Activated T-cell treated with anti-CD3 and anti-CD28 coated beads for 24 hours (primary cell): ENCODE data around the gene ZDHHC1.

Experiments
- DNase-seq: peaks from one replicate; pipeline ENCODE4 v3.0.0-alpha.2; 2020; ENCODE audit warnings: low read depth

Gene ZDHHC1

GRCh38 chr16:67409631-67410030, 6.6 kb downstream of the ZDHHC1 start:
- no peak for DNase-seq

GRCh38 chr16:67407788-67408452, 8.4 kb downstream of the ZDHHC1 start:
- DNase-seq, result no peak

- no peak for DNase-seq
Measured at GRCh38 chr16:67407176-67407787, 9.0 kb downstream of the ZDHHC1 start.

- DNase-seq, result no peak
Measured at GRCh38 chr16:67406111-67406971, 9.9 kb downstream of the ZDHHC1 start.

- DNase-seq, result no peak
Measured at GRCh38 chr16:67405336-67405735, 10.9 kb downstream of the ZDHHC1 start.

- no peak for DNase-seq
Measured at GRCh38 chr16:67404740-67405226, 11.5 kb downstream of the ZDHHC1 start.

- no peak for DNase-seq
Measured at GRCh38 chr16:67403976-67404555, 12.2 kb downstream of the ZDHHC1 start.

- DNase-seq, result no peak
Measured at GRCh38 chr16:67400901-67401300, 15.4 kb downstream of the ZDHHC1 start.

GRCh38 chr16:67399749-67400704, 16.2 kb downstream of the ZDHHC1 start:
- no peak for DNase-seq

GRCh38 chr16:67399218-67399733, 17.0 kb downstream of the ZDHHC1 start:
- DNase-seq, result peak; percentile 30

- no peak for DNase-seq
Measured at GRCh38 chr16:67398546-67399217, 17.6 kb downstream of the ZDHHC1 start.

- DNase-seq, result no peak
Measured at GRCh38 chr16:67397812-67398545, 18.3 kb downstream of the ZDHHC1 start.

GRCh38 chr16:67397036-67397801, 19.1 kb downstream of the ZDHHC1 start:
- DNase-seq, result no peak

GRCh38 chr16:67396159-67397035, 19.9 kb downstream of the ZDHHC1 start:
- no peak for DNase-seq

GRCh38 chr16:67395458-67396158, 20.7 kb downstream of the ZDHHC1 start:
- no peak for DNase-seq

GRCh38 chr16:67395105-67395457, 21.2 kb downstream of the ZDHHC1 start:
- no peak for DNase-seq
